Right cardiac atrium (tissue), 5 donors: ENCODE data around the gene PGAM2. TPM values are rescaled to one million over a fixed set of nuclear protein-coding genes. Genes with fewer than 3 reads are reported as not detected.
"Not testable (repeated sequence)": the region's sequence is repeated elsewhere in the genome, so short reads cannot be mapped to it uniquely, and the experiment has no call there.

ENCODE experiments used
- ATAC-seq, 2 donors: fragments of 200-7000 bp; cut with Tn5 transposase; one replicate each; pipeline versions ENCODE4 v1.8.0 to v1.9.1; 2020; ENCODE audit warnings: moderate library complexity in 2 of 2, mild to moderate bottlenecking in 1 of 2
- DNase-seq, 3 donors: peaks; one replicate each; pipeline ENCODE4 v3.0.0-alpha.2; 2020
- H3K27ac ChIP-seq: one replicate; pipeline ENCODE4 v1.5.1; 2013; ENCODE audit warnings: mild to moderate bottlenecking, low read length, control low read depth, moderate library complexity
- H3K27me3 ChIP-seq: one replicate; pipeline ENCODE4 v1.6.1; 2013; ENCODE audit not compliant: control insufficient read depth, insufficient read depth
- H3K4me1 ChIP-seq: one replicate; pipeline ENCODE4 v1.6.1; 2013; ENCODE audit warnings: low read length; ENCODE audit not compliant: control insufficient read depth, insufficient read depth
- H3K4me3 ChIP-seq: one replicate; pipeline ENCODE4 v1.5.1; 2013; ENCODE audit warnings: low read length, control low read depth
- H3K9me3 ChIP-seq: one replicate; pipeline ENCODE4 v1.6.1; 2013; ENCODE audit warnings: low read length; ENCODE audit not compliant: control insufficient read depth
- WGBS: extraction: QIAGEN DNeasy Blood & Tissue Kit; methylation state at CpG from one replicate; pipeline ENCODE4 v1.1.7; 2013; 5-methylcytosine and 5-hydroxymethylcytosine counted together
- intact Hi-C, 4 donors: fragments of 100-400 bp; cut with DNase I; formaldehyde crosslinking; loops; one replicate each; pipeline versions ENCODE4 v1.11.0 to v1.14.0; 2022 to 2023
- polyA plus RNA-seq: library from polyadenylated mRNA; stranded (reverse); fragments of 200-250 nt; gene quantifications from one replicate; pipeline ENCODE4 v1.2.3, GENCODE V29; 2013
- total RNA-seq, 4 donors: library from RNA; stranded (reverse); fragmentation: NEBNext Ultra II Directional; extraction: Animal tissue kit (Norgen Biotek cat#: 25700); gene quantifications; one replicate each; pipeline ENCODE4 v1.2.1, GENCODE V29; 2021
- donor health status: healthy with polysubstance abuse.
- donor health status: DM: no; HTN: yes; CAD: no.
- donor health status: DM: no; HTN: no; CAD: no.
- donor health status: DM: no; HTN: yes; CAD: no; lungs with severe emphysema.
- donor health status: DM: yes; HTN: yes; CAD: no.

Gene PGAM2
- total and polyA plus RNA-seq, 5 donors = 946 to 2,530 (median 1,101) TPM

GRCh38 chr7:44044315-44045225 lies 20.8 kb downstream of the PGAM2 start, which contains the start of gene DBNL:
Gene DBNL, plus strand, starts transcription at chr7:44044702. Its CDS starts 36 bp downstream, at chr7:44044738.
- Histone ChIP-seq H3K27ac (peak within 1 kb of the TSS; percentile 90), H3K4me1 (peaks cover 4% of the 10 kb centered on the region), H3K4me3 (peak within 1 kb of the TSS; percentile 84), H3K27me3 (no peaks in the 10 kb centered on the region), H3K9me3 (no peaks in the 10 kb centered on the region)
- WGBS = under 1% methylated on average over 74 of the region's 74 CpGs
- intact Hi-C loops = no loop called here
- ATAC-seq = peak; percentile 93 to 95
- peak; percentile 96 to 99 (median 98) for DNase-seq

DNA sequence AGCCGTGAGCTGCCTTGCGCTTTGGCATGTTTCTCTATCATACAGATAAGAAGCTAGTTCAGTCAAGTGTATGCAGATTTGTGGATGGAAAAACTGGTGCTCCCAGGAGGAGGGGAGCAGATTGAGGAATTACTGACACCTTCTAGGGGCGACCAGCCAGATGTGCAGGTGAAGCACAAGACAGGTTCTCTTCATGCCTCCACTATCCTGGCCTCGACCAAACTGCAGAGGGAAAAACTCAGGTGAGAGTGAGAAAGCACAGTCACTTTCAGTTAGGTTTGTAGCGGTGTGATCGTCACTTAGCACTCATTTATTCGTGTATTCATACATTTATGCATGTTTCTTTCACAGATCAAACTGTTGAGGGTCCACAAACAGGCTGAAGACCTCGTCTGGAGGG lies 21.5 kb downstream of the PGAM2 start:
- peak overlapping the region; percentile 84 for H3K4me3 ChIP-seq
- no peak for DNase-seq
- no peaks in the 10 kb centered on the region for H3K27me3 ChIP-seq
- intact Hi-C loops = no loop called here
- no peak for ATAC-seq
- peaks cover 4% of the 10 kb centered on the region for H3K4me1 ChIP-seq
- H3K9me3 ChIP-seq = no peaks in the 10 kb centered on the region
- peak overlapping the region; percentile 90 for H3K27ac ChIP-seq
- WGBS = 10% methylated on average over 8 of the region's 8 CpGs

- DNase-seq (no peak), ATAC-seq (no peak)
- Histone ChIP-seq H3K27me3 (no peaks in the 10 kb centered on the region), H3K9me3 (no peaks in the 10 kb centered on the region), H3K4me3 (no peak overlapping the region), H3K27ac (no peak overlapping the region), H3K4me1 (peaks cover 4% of the 10 kb centered on the region)
- intact Hi-C loops = no loop called here
- WGBS = 95% methylated on average over 2 of the region's 2 CpGs
Measured at GRCh38 chr7:44042221-44042620, 23.1 kb downstream of the PGAM2 start.

DNA sequence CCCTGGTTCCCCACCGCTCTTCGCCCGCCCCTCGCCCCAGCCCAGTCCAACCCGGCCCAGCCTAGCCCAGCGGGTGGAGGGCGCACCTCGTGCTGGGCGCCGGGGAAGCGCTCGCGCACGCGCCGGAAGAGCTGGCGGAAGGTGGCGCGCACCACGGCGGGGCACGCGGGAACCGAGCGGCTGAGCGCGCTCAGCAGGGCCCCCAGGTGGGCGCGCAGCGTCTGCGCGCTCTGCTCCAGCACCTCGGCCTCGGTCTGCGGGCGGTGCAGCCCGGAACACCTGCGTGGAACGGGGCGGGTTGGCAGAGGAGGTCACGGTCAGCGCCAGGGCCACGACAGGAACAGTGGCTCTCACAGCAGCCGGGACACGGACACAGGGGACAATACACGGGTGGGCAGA lies 24.9 kb downstream of the PGAM2 start:
- not testable (repeated sequence) for H3K27ac ChIP-seq

GRCh38 chr7:44039800-44040492 lies 25.4 kb downstream of the PGAM2 start:
- H3K27ac ChIP-seq, intact Hi-C loops, H3K4me3 ChIP-seq, H3K9me3 ChIP-seq, DNase-seq, ATAC-seq, H3K27me3 ChIP-seq, H3K4me1 ChIP-seq: not testable (repeated sequence)
- WGBS = 22% methylated on average over 16 of the region's 40 CpGs

More for the DNA sequence above, 24.9 kb downstream of the PGAM2 start:
- WGBS = 4% methylated on average over 46 of the region's 46 CpGs
- DNase-seq = peak in 2 of 3 donors; percentile 62 to 69
- intact Hi-C loops, H3K4me1 ChIP-seq, H3K4me3 ChIP-seq, H3K9me3 ChIP-seq, H3K27me3 ChIP-seq: not testable (repeated sequence)
- peak; percentile 8 to 19 for ATAC-seq

DNA sequence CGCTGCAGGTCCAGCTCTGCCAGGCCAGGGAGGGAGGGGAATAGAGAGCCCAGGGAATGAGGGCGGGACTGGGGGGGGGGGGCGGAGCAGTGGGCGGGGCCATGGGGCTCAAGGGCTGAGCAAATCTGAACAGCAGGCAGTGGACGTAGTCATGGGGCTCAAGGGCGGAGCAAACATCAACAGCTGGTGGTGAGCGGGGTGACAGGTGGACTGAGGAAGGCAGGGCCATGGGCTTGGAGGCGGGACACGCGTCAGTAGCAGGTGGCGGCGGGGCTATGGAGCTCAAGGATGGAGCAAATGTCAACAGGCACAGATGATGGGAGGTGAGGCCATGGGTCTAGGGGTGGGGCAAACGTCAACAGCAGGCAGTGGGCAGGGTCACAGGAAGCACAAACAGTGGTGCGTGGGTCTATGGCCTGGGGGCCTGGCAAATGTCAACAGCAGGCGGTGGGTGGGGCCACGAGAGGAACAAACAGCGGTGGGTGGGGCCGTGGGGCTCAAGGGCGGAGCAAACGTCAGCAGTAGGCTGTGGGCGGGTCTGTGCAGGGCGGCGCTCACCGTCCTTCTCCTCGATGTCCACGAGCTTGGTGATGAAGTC lies 26.3 kb downstream of the PGAM2 start:
- H3K4me1 ChIP-seq, H3K9me3 ChIP-seq, intact Hi-C loops, H3K4me3 ChIP-seq, H3K27me3 ChIP-seq: not testable (repeated sequence)
- DNase-seq (peak; percentile 94 to 99 (median 98)), ATAC-seq (peak; percentile 93)
- WGBS = 7% methylated on average over 19 of the region's 26 CpGs
- peak overlapping the region; percentile 7 for H3K27ac ChIP-seq

GRCh38 chr7:44038553-44038952 lies 26.8 kb downstream of the PGAM2 start:
- H3K27ac ChIP-seq, intact Hi-C loops, ATAC-seq, H3K27me3 ChIP-seq, H3K4me1 ChIP-seq, H3K9me3 ChIP-seq, H3K4me3 ChIP-seq, DNase-seq: not testable (repeated sequence)
- WGBS = 68% methylated on average over 5 of the region's 12 CpGs

GRCh38 chr7:44037951-44038350 lies 27.4 kb downstream of the PGAM2 start:
- H3K4me3 ChIP-seq, ATAC-seq, H3K9me3 ChIP-seq, intact Hi-C loops, DNase-seq, H3K4me1 ChIP-seq, H3K27me3 ChIP-seq, H3K27ac ChIP-seq: not testable (repeated sequence)
- 72% methylated on average over 2 of the region's 2 CpGs for WGBS

- DNase-seq, intact Hi-C loops, H3K27ac ChIP-seq, H3K4me1 ChIP-seq, H3K27me3 ChIP-seq, H3K4me3 ChIP-seq, H3K9me3 ChIP-seq: not testable (repeated sequence)
- 50% methylated on average over 10 of the region's 10 CpGs for WGBS
- peak in 1 of 2 donors; percentile 6 for ATAC-seq
Measured at GRCh38 chr7:44036364-44036763, 29.0 kb downstream of the PGAM2 start.

DNA sequence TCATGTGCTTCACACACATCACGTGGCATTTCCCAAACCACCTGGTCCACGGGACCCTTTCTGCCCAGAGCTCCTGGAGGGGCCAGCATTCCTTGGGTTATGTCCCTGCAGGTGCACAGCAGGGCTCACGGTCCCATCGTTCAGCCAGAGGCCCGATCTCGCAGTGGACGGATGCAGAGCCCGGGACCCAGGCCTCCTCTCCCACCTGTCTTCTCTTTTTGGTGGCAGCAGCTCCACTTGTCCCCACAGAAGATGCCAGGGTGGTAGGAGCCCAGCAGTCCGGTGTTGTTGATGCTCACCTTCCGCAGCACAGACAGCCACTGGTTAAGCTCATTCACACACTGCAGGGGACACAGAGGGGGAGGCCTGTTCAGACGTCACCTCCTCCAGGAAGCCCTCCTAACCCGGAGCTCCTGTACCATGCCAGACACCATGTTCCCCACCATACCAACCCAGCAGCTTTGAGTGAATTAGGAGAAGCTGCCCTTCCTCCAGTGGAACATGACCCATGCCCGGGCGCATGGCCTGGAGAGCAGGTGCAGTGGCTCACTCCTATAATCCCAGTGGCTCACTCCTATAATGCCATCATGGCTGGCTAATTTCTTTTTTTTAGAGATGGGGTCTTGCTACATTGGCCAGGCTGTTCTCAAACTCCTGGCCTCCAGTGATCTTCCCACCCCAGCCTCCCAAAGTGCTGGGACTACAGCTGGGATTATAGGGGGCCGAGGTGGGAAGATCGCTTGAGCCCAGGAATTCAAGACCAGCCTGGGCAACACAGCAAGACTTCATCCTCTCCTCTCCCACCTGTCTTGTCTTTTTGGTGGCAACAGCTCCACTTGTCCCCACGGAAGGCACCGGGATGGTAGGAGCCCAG lies 31.2 kb downstream of the PGAM2 start:
- 89% methylated on average over 16 of the region's 18 CpGs for WGBS
- ATAC-seq = not testable (repeated sequence)

More for the DNA sequence above, 31.2 kb downstream of the PGAM2 start:
- H3K27ac ChIP-seq, intact Hi-C loops, H3K9me3 ChIP-seq, H3K27me3 ChIP-seq, H3K4me1 ChIP-seq, DNase-seq, H3K4me3 ChIP-seq: not testable (repeated sequence)
